ENCODE measurements around the gene DAGLA. TPM values are rescaled to one million over a fixed set of nuclear protein-coding genes. Genes with fewer than 3 reads are reported as not detected.

Gene DAGLA
- total and polyA plus RNA-seq, 2 of the 13 experiments (the other 11 are each of a cell fraction or from before 2014, with no cell fraction given) = 2.6 to 3.9 TPM

GRCh38 chr11:61734767-61735166 lies 54.6 kb downstream of the DAGLA start:
- no peak for DNase-seq (ENCODE audit: low spot score)
- Histone ChIP-seq H3K36me3 (replicated peaks in 1 of 2; ENCODE audit: control insufficient read depth in 1 of 2, insufficient read depth in 2 of 2, low read length in 2 of 2) (peaks cover 24 to 31% of the 10 kb centered on the region in 2 experiments; a peak in 4 of 5 replicates), H3K27me3 (ENCODE audit: control insufficient read depth in 1 of 2, insufficient read depth in 2 of 2, low read length in 2 of 2) (no peaks in the 10 kb centered on the region), H3K4me2 (ENCODE audit: low read depth, low read length) (no peak overlapping the region), H3K9me3 (ENCODE audit: low read length) (no peaks in the 10 kb centered on the region), H4K20me1 (ENCODE audit: insufficient read depth, low read length) (no peaks in the 10 kb centered on the region), H3K9ac (ENCODE audit: insufficient read depth, low read depth, low read length) (no peak overlapping the region), H2AFZ (ENCODE audit: low read length) (no peak overlapping the region), H3K4me1 (ENCODE audit: insufficient read depth, low read length) (no peaks in the 10 kb centered on the region), H3K79me2 (ENCODE audit: insufficient read depth, low read length) (no peaks in the 10 kb centered on the region), H3K27ac (ENCODE audit: extremely low read length, insufficient read depth, low read length) (no peak overlapping the region), H3K4me3 (replicated peaks in 1 of 3; ENCODE audit: insufficient read depth in 1 of 3, low read depth in 2 of 3, low read length in 3 of 3) (no peak overlapping the region)
- CTCF ChIA-PET (ENCODE audit: low intra/inter-chr PET ratio, low total read pairs) = no interaction called here
- intact Hi-C loops (cut with micrococcal nuclease; ENCODE audit: unreplicated experiment) (no loop called here), in situ Hi-C loops (cut with HindIII; ENCODE audit: extremely low pct_ligation_motif_present, low pct_unique_long_range_greater_than_20kb) (loop anchor here (5.0 kb wide), 1 partner anchor 52 kb away; the partner anchor contains the start of gene DAGLA)
- FAIRE-seq = no peak
- ATAC-seq = no peak
- POLR2A ChIA-PET = no interaction called here
- no peak for TF ChIP-seq ZNF724P (CRISPR knock-in tag; IDR thresholded peaks at IDR 0.05; ENCODE audit: borderline replicate concordance)
- TF ChIP-seq ZBTB20 (CRISPR knock-in tag; IDR thresholded peaks at IDR 0.05; ENCODE audit: borderline replicate concordance, low read depth) = no peak
- no peak for TF ChIP-seq CAMTA2 (CRISPR knock-in tag; IDR thresholded peaks at IDR 0.05; ENCODE audit: borderline replicate concordance)
- TF ChIP-seq NFE2L2 (IDR thresholded peaks at IDR 0.05; ENCODE audit: low read length) = no peak
- no peak for TF ChIP-seq ZNF121 (CRISPR knock-in tag; IDR thresholded peaks at IDR 0.05)
- no peak for TF ChIP-seq ZNF329 (CRISPR knock-in tag; IDR thresholded peaks at IDR 0.05; ENCODE audit: low read depth)
- no peak for TF ChIP-seq ZBTB4 (CRISPR knock-in tag; IDR thresholded peaks at IDR 0.05; ENCODE audit: borderline replicate concordance)
- no peak for TF ChIP-seq ARNTL (CRISPR knock-in tag; IDR thresholded peaks at IDR 0.05)
- no peak for TF ChIP-seq NFATC3 (CRISPR knock-in tag; IDR thresholded peaks at IDR 0.05)
- no peak for TF ChIP-seq SRSF9 (IDR thresholded peaks at IDR 0.05; ENCODE audit: borderline replicate concordance, insufficient read depth, low read depth, low read length, poor library complexity, severe bottlenecking)
- no peak for TF ChIP-seq ZGPAT (CRISPR knock-in tag; IDR thresholded peaks at IDR 0.05)
- TF ChIP-seq PITX1 (CRISPR knock-in tag; IDR thresholded peaks at IDR 0.05) = no peak
- TF ChIP-seq ZFP82 (CRISPR knock-in tag; IDR thresholded peaks at IDR 0.05; ENCODE audit: borderline replicate concordance) = no peak
- TF ChIP-seq SOX6 (IDR thresholded peaks at IDR 0.05) = no peak
- no peak for TF ChIP-seq SOX6 (CRISPR knock-in tag; IDR thresholded peaks at IDR 0.05)
- no peak for TF ChIP-seq ZBTB1 (CRISPR knock-in tag; IDR thresholded peaks at IDR 0.05; ENCODE audit: borderline replicate concordance)
- BruUV-seq (replicated peaks) = no TSS peak
- 96% methylated on average over 8 of the region's 14 CpGs for WGBS (ENCODE audit: low lambda C conversion rate)
